ENCODE measurements around the gene POU2AF1.

- TF ChIP-seq ZNF565 (CRISPR knock-in tag; conservative IDR thresholded peaks at IDR 0.05; ENCODE audit: low read depth) (no peak), PATZ1 (CRISPR knock-in tag; IDR thresholded peaks at IDR 0.05; ENCODE audit: borderline replicate concordance) (no peak), ZC3H10 (CRISPR knock-in tag; IDR thresholded peaks at IDR 0.05) (no peak), RARB (CRISPR knock-in tag; IDR thresholded peaks at IDR 0.05) (no peak)
These were observed 5.4 kb upstream of the POU2AF1 start for GRCh38 chr11:111384494-111384893.

Measured in SK-N-SH treated with all-trans-retinoic acid at 6 μM for 48 hours (cell line).